Panc1 (cell line): ENCODE measurements around the gene MED13. TPM values are rescaled to one million over a fixed set of nuclear protein-coding genes. Genes with fewer than 3 reads are reported as not detected.

Source experiments
- ATAC-seq: fragments of 200-7000 bp; cut with Tn5 transposase; 2 replicates; pipeline ENCODE4 v1.9.1; 2020; ENCODE audit warnings: mild to moderate bottlenecking, moderate library complexity
- BruUV-seq: library from RNA; stranded (reverse); fragments of 400-500 nt; replicated peaks from 2 replicates; lab custom pipeline; 2021; lab: Mats Ljungman, UMichigan
- CTCF ChIA-PET: fragments of 300-600 bp; sonication (Branson Sonifier 250); formaldehyde crosslinking; loops from one replicate; lab custom pipeline; 2022; ENCODE audit warnings: antibody characterized with exemption; lab: Charles Lee
- POLR2A ChIA-PET: fragments of 300-600 bp; sonication (Branson Sonifier 250); formaldehyde crosslinking; loops from one replicate; lab custom pipeline; 2022; ENCODE audit warnings: antibody characterized with exemption; lab: Charles Lee
- DNase-seq: peaks from one replicate; pipeline ENCODE4 v3.0.0-alpha.2; 2010; ENCODE audit warnings: low read depth, low spot score
- H3K27ac ChIP-seq: 2 replicates; pipeline ENCODE4 v1.5.1; 2011; ENCODE audit warnings: mild to moderate bottlenecking, low read length, inconsistent platforms
- H3K27me3 ChIP-seq: fragments of 200-500 bp; sonication (Bioruptor generic); 2 replicates; pipeline ENCODE4 v1.6.0; 2014; ENCODE audit warnings: low read length, inconsistent platforms; ENCODE audit not compliant: control insufficient read depth, insufficient read depth
- H3K36me3 ChIP-seq: fragments of 200-500 bp; sonication (Bioruptor generic); 2 replicates; pipeline ENCODE4 v1.5.1; 2014; ENCODE audit warnings: inconsistent platforms, mild to moderate bottlenecking, low read length, moderate library complexity; ENCODE audit not compliant: control insufficient read depth, insufficient read depth
- H3K4me1 ChIP-seq: 2 replicates; pipeline ENCODE4 v1.5.1; 2011; ENCODE audit warnings: inconsistent platforms, mild to moderate bottlenecking, low read length, moderate library complexity; ENCODE audit not compliant: control insufficient read depth, insufficient read depth
- H3K4me3 ChIP-seq, 2 experiments: 2 replicates each; pipeline ENCODE4 v1.5.1; 2011 to 2012; ENCODE audit warnings: low read depth in 2 of 2, low read length in 2 of 2, mild to moderate bottlenecking in 2 of 2, inconsistent platforms in 1 of 2, moderate library complexity in 1 of 2
- H3K9me3 ChIP-seq: fragments of 200-500 bp; sonication (Bioruptor generic); 2 replicates; pipeline ENCODE4 v1.5.1; 2014; ENCODE audit warnings: low read depth, mild to moderate bottlenecking, inconsistent platforms, low read length, moderate library complexity; ENCODE audit not compliant: control insufficient read depth, insufficient read depth
- CTCF ChIP-seq: fragments of 450-650 bp; IDR thresholded peaks from 2 replicates; pipeline ENCODE4 v1.5.1; 2017; ENCODE audit warnings: mild to moderate bottlenecking
- POLR2AphosphoS5 ChIP-seq: IDR thresholded peaks from 2 replicates; pipeline ENCODE4 v1.6.1; 2012; ENCODE audit warnings: mild to moderate bottlenecking, low read depth, low read length, moderate library complexity
- REST ChIP-seq, 2 experiments: IDR thresholded peaks; 2 replicates each; pipeline ENCODE4 v1.6.1; 2011 to 2012; ENCODE audit warnings: low read depth in 2 of 2, control low read depth in 1 of 2, low read length in 1 of 2, mild to moderate bottlenecking in 1 of 2, moderate library complexity in 1 of 2; ENCODE audit not compliant: insufficient read depth in 1 of 2
- SIN3A ChIP-seq: IDR thresholded peaks from 2 replicates; pipeline ENCODE4 v1.6.1; 2012; ENCODE audit warnings: low read depth, mild to moderate bottlenecking, low read length, moderate library complexity, borderline replicate concordance; ENCODE audit not compliant: insufficient read depth
- TCF7L2 ChIP-seq: IDR thresholded peaks from 2 replicates; pipeline ENCODE4 v1.6.1; 2011; ENCODE audit warnings: mild to moderate bottlenecking, low read depth, low read length, inconsistent platforms
- in situ Hi-C: cut with HindIII; loops from 2 replicates; pipeline ENCODE4 v1.10.0; 2016; ENCODE audit warnings: low sequenced_read_pairs, low pct_unique_long_range_greater_than_20kb
- intact Hi-C: fragments of 100-400 bp; cut with micrococcal nuclease; formaldehyde crosslinking; loops from one replicate; pipeline ENCODE4 v1.10.0; 2022; ENCODE audit not compliant: unreplicated experiment
- total RNA-seq: library from RNA; stranded (reverse); gene quantifications from one replicate; pipeline ENCODE4 v1.2.1, GENCODE V29; 2021; ENCODE audit not compliant: unreplicated experiment

MED13 gene
- total RNA-seq, 1 experiment from 2014 or later, result 69.5 TPM

GRCh38 chr17:61955619-61956018, 109.5 kb downstream of the MED13 start:
- POLR2A ChIA-PET, result no interaction called here
- Histone ChIP-seq H3K36me3 (peaks cover 45% of the 10 kb centered on the region), H3K4me3 (no peak overlapping the region), H3K27ac (no peak overlapping the region), H3K27me3 (no peaks in the 10 kb centered on the region), H3K9me3 (no peaks in the 10 kb centered on the region), H3K4me1 (no peaks in the 10 kb centered on the region)
- ATAC-seq (no peak), DNase-seq (no peak)
- intact Hi-C loops, result no loop called here
- TF ChIP-seq POLR2AphosphoS5, result no peak
- TF ChIP-seq CTCF, result no peak
- no peak for TF ChIP-seq REST (IDR thresholded peaks at IDR 0.05; ENCODE audit: insufficient read depth in 1 of 2, low read depth in 2 of 2, low read length in 1 of 2)
- no peak for TF ChIP-seq SIN3A
- TF ChIP-seq TCF7L2, result no peak
- in situ Hi-C loops, result no loop called here
- BruUV-seq, result no TSS peak
- CTCF ChIA-PET, result no interaction called here

- Histone ChIP-seq H3K27me3 (no peaks in the 10 kb centered on the region), H3K4me1 (no peaks in the 10 kb centered on the region), H3K27ac (no peak overlapping the region), H3K4me3 (no peak overlapping the region), H3K36me3 (peaks cover 66% of the 10 kb centered on the region), H3K9me3 (no peaks in the 10 kb centered on the region)
- ChIA-PET CTCF (no interaction called here), POLR2A (no interaction called here)
- intact Hi-C loops (no loop called here), in situ Hi-C loops (no loop called here)
- DNase-seq (no peak), ATAC-seq (0 out of 2 replicates have a peak, but pooled peaks have one; percentile 51)
- no peak for TF ChIP-seq REST (IDR thresholded peaks at IDR 0.05; ENCODE audit: insufficient read depth in 1 of 2, low read depth in 2 of 2, low read length in 1 of 2)
- no peak for TF ChIP-seq POLR2AphosphoS5
- no peak for TF ChIP-seq TCF7L2
- no peak for TF ChIP-seq CTCF
- no peak for TF ChIP-seq SIN3A
- no TSS peak for BruUV-seq
These were observed 117.6 kb downstream of the MED13 start for GRCh38 chr17:61947367-61948078.
